IPS-15b (cell line): ENCODE results near the gene AMOTL2.

ENCODE experiments used
- H3K27me3 ChIP-seq: one replicate; pipeline ENCODE4 v1.6.1; 2013; ENCODE audit warnings: low read length; ENCODE audit not compliant: control insufficient read depth, insufficient read depth
- H3K36me3 ChIP-seq: one replicate; pipeline ENCODE4 v1.6.1; 2013; ENCODE audit warnings: low read length; ENCODE audit not compliant: control insufficient read depth, insufficient read depth
- H3K4me1 ChIP-seq: one replicate; pipeline ENCODE4 v1.6.1; 2013; ENCODE audit warnings: mild to moderate bottlenecking, low read length; ENCODE audit not compliant: control insufficient read depth, insufficient read depth
- H3K4me3 ChIP-seq: one replicate; pipeline ENCODE4 v1.5.1; 2013; ENCODE audit warnings: low read depth, low read length
- H3K9ac ChIP-seq: one replicate; pipeline ENCODE4 v1.6.1; 2013; ENCODE audit warnings: low read depth, mild to moderate bottlenecking, low read length
- H3K9me3 ChIP-seq: one replicate; pipeline ENCODE4 v1.6.1; 2013; ENCODE audit warnings: mild to moderate bottlenecking, low read length; ENCODE audit not compliant: control insufficient read depth, insufficient read depth

Gene AMOTL2

DNA sequence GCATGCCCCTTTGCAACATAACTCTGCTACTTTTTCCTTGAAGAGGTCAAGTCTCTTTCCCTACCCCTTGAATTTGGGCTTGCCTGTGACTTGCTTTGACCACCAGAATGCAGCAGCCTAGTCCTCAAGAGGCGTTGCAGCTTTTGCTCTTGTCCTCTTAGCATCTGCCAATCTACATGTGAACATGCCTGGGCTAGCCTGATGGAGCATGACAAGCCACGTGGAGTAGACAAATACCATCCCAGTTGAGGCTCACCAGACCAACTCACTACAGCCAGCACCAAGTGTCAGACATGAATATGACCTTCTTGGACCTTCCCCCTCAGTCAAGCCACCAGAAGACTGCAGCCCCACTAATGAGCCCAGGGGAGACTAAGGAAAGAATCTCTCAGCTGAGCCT, 32.9 kb downstream of the AMOTL2 start:
- no peaks in the 10 kb centered on the region for H3K9me3 ChIP-seq
- H3K36me3 ChIP-seq, result no peaks in the 10 kb centered on the region
- H3K4me3 ChIP-seq, result no peak overlapping the region
- no peaks in the 10 kb centered on the region for H3K4me1 ChIP-seq
- H3K9ac ChIP-seq, result no peak overlapping the region
- no peaks in the 10 kb centered on the region for H3K27me3 ChIP-seq

DNA sequence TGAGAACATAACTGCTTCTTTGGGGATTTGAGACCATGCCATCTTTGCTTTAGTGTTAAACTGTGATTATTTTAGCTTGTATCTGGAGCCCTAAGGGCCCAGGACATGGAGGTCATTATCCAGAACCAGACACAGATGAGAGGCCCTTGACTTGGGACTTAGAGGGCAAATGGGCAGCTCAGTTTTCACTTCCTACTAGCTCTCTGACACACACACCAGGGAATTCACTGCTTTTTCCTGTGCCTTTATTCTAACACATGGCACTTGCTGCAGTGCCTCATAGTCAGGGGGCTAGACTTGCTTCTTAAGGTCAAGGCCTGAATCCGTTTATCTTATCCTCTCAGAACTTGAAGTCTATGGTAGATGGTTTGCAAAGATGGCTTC, 33.3 kb downstream of the AMOTL2 start:
- Histone ChIP-seq H3K4me3 (no peak overlapping the region), H3K9me3 (no peaks in the 10 kb centered on the region)

DNA sequence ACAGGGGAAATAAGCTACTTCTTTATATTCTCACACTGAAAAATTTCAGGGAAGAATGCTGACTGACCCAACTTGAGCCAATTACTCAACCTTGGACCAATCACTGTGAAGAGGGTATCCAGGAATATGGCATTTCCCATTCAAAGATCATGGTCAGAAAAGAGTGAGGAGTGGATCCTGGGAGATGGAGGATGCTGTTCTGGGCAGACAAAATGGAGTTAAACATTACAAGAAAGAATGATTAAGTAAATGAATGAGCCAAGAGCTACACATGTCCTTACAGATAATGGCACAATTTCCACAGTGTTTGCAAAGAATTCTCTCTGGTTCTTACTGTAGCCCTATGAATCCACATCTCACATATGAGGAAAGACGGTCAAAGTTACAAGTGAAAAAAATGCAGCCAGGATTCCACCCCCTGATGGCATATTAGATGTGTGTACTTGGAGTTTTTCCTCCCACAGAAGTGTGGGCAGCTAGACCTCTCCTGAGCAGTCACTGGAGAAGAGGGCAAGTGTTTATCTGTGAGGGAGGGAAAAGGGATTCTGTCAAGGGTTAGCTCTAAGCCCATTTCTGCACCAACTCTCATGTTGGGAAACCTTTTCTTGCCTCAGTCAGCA, 33.8 kb downstream of the AMOTL2 start:
- no peaks in the 10 kb centered on the region for H3K36me3 ChIP-seq
- no peak overlapping the region for H3K4me3 ChIP-seq
- H3K9me3 ChIP-seq, result no peaks in the 10 kb centered on the region
- H3K27me3 ChIP-seq, result no peaks in the 10 kb centered on the region
- no peak overlapping the region for H3K9ac ChIP-seq
- H3K4me1 ChIP-seq, result no peaks in the 10 kb centered on the region

More for the DNA sequence above, 33.3 kb downstream of the AMOTL2 start:
- H3K4me1 ChIP-seq, result no peaks in the 10 kb centered on the region
- no peak overlapping the region for H3K9ac ChIP-seq
- H3K36me3 ChIP-seq, result no peaks in the 10 kb centered on the region
- no peaks in the 10 kb centered on the region for H3K27me3 ChIP-seq

DNA sequence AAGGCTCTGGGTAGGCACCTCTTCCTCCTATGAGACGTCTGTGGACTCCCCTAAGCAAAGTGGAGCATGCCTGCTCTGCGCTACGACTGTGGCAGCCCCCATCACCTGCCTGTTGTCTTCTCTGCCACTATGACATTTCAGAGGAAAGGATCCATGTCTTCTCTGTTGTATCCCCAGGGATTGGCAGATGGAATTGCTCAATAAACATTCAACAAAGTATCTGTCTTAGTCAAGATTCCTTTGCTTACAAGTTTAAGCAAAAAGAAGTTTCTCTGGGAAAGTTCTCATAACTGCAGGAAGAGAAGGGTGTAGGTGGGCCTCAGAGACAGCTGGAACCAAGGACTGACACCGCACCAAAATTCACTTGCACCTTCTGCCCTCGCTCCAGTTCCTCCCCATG, 34.3 kb downstream of the AMOTL2 start:
- no peaks in the 10 kb centered on the region for H3K36me3 ChIP-seq
- H3K9ac ChIP-seq, result no peak overlapping the region
- no peaks in the 10 kb centered on the region for H3K4me1 ChIP-seq
- no peaks in the 10 kb centered on the region for H3K9me3 ChIP-seq
- H3K27me3 ChIP-seq, result no peaks in the 10 kb centered on the region
- no peak overlapping the region for H3K4me3 ChIP-seq

DNA sequence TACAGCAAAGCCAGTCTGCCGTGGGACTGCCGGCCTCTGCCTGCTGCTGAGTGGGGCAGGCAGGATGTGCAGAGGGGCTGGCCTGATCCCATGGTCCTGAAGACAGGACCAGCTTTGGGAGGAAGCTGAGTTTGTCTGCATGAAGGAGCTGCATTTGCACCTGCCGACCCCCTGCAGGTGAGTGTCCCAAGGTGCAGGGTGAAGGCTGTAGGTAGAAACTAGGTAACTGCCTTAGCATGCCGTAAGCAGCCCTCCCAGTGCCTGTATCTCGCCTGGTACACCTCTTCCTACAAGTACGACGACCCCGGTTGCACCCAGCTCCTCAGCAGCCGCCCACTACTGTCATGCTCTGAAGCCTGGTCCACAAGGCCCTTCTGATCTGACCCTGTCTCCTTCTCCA, 34.9 kb downstream of the AMOTL2 start:
- Histone ChIP-seq H3K4me3 (no peak overlapping the region), H3K27me3 (no peaks in the 10 kb centered on the region), H3K4me1 (no peaks in the 10 kb centered on the region)

DNA sequence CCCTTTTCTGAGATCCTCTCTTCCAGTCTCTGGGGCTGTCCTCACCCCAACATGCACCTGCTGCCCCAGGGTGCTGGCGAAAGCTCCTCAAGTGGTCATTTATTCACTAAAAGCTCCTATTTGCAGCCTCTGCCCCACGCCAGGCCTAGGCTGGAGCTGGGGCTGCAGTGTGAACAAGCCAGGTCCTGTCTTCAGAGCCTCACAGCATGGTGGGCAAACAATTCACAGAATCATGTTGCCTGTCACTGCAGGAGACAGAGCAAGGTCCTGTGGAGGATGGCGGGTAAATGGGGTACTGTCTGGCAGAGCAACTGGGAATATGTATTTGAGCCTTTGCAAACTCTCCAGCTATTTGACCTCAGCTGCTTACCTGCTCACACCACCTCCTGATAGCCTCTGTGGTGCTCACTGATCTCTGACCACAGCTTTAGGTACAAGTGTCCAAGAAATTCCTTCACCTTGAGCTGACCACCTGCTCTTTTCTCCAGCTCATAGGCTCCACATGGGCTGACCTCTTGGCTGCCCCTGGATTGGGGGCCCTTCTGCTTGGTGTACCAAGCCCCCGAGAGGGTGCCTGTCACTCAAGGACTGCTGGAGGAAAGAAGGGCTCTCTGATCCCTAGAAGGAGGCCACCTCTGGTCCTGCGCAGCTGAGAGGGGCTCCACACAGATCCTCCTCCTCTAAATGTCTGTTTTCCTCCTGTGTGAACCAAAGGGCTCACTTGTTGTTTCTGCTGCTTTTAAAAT, 35.6 kb downstream of the AMOTL2 start:
- Histone ChIP-seq H3K27me3 (no peaks in the 10 kb centered on the region), H3K4me1 (no peaks in the 10 kb centered on the region), H3K4me3 (no peak overlapping the region), H3K36me3 (no peaks in the 10 kb centered on the region), H3K9me3 (no peaks in the 10 kb centered on the region), H3K9ac (no peak overlapping the region)

More for the DNA sequence above, 34.9 kb downstream of the AMOTL2 start:
- H3K36me3 ChIP-seq, result no peaks in the 10 kb centered on the region
- H3K9ac ChIP-seq, result no peak overlapping the region
- H3K9me3 ChIP-seq, result no peaks in the 10 kb centered on the region

DNA sequence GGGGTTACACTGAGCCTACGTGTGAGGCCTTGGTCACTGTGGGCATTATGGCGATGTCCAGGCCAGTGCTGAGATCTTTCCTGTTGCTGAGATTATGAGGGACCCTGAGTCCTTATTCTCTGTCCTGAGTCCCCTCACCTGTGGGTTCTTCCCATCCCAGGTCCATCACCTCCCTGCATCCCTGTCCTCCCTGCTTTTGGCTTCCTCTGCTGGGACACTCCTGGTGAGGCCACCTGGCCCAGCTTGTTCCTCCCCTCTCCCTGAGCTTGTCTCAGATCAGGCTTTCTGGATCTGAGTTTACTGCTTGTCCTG, 36.1 kb downstream of the AMOTL2 start:
- no peaks in the 10 kb centered on the region for H3K36me3 ChIP-seq

DNA sequence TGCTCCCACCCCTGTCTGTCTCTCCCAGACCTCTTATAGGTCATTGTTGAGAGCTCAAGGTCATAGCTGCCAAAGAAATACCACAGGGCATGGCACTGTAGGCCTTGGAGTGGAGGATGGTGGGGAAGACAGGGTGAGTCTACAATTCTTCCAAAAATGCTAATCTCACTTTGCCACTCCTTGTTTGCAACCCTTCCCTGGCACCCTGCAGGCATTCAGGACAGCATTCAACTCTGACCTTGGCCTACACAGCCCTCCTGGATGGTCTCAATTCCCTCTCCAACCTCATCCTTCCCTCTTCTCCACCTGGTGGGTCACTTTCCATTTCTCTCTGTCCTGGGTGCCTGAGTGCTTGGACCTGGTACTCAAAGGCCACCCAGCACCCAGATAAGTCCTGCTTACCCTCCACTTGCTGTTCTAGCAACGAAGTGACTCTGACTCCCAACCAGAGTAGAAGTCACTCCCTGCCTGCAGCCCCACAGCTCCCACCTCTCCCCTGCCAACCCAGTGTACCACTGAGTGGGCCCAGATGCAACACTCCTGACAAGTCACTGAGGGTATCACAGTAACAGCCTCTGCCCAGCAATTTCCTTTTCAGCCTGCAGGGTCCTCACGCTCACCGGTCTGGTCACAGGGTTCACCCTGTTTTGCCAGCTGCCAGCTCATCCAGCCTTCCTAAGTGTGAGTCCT, 36.6 kb downstream of the AMOTL2 start:
- H3K4me3 ChIP-seq, result no peak overlapping the region
- no peaks in the 10 kb centered on the region for H3K4me1 ChIP-seq
- no peaks in the 10 kb centered on the region for H3K36me3 ChIP-seq
- H3K27me3 ChIP-seq, result no peaks in the 10 kb centered on the region
- H3K9ac ChIP-seq, result no peak overlapping the region
- H3K9me3 ChIP-seq, result no peaks in the 10 kb centered on the region

More for the DNA sequence above, 36.1 kb downstream of the AMOTL2 start:
- no peaks in the 10 kb centered on the region for H3K4me1 ChIP-seq
- H3K9ac ChIP-seq, result no peak overlapping the region
- H3K9me3 ChIP-seq, result no peaks in the 10 kb centered on the region
- no peaks in the 10 kb centered on the region for H3K27me3 ChIP-seq
- H3K4me3 ChIP-seq, result no peak overlapping the region

DNA sequence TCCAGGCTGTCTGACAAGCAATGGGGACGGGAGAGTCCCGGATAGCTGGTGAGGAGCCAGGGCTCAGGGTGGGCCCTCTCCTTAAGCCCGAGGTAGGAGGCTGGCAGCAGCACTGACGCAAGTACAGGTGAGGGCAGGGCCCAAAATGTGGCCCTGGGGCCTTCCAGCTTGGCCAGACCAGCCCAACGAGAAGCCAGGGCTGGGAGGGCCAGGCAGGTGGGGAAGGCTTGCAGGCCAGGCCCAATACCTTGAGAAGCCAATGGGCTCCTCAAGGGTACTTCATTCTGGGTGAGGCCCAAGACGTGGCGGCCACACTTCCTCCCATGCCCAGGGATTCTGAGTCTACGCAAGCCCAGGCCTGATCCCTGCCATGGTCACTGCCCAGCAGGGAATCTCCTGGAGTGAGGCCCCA, 37.2 kb downstream of the AMOTL2 start:
- Histone ChIP-seq H3K4me1 (no peaks in the 10 kb centered on the region), H3K36me3 (no peaks in the 10 kb centered on the region), H3K9ac (no peak overlapping the region), H3K9me3 (no peaks in the 10 kb centered on the region), H3K4me3 (no peak overlapping the region), H3K27me3 (no peaks in the 10 kb centered on the region)

DNA sequence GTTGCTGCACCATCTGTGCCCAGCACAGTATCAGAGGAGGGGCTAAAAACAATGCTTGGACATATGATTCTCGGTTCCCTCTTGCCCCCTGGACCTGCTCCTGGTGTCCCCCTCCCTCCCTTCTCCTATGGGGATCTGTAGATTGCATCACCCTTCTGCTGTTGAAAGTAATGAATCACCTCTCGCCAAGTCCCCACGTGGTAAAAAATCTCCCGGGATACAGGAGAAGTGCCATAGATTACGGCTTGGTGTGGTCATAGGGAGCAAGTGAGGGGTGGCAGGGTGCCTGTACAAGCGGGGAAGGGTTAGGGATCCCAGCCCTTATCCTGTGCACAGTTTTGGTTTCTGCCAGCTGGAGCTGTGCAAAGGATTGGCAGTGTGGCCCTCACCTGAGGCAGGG, 37.7 kb downstream of the AMOTL2 start:
- Histone ChIP-seq H3K9ac (no peak overlapping the region), H3K27me3 (no peaks in the 10 kb centered on the region), H3K4me3 (no peak overlapping the region), H3K36me3 (no peaks in the 10 kb centered on the region), H3K9me3 (no peaks in the 10 kb centered on the region), H3K4me1 (peaks cover 4% of the 10 kb centered on the region)

DNA sequence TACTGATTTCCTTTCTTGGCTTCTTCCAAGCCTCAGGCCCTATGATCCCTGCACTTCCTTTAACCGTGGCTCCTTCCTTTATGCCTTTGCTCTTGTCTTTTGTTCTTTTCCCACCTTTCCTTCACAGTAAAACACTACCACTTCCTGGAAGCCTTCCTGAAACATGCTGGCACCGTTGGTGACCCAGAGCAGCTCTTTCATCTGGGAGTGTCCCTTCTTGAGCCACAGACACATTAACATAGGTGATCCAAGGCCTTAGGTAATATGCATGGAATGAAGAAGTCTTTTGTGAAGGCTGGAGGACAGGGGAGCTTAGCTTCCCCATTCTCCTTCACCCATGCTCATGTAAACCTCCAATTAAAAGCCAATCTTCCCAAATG, 39.4 kb downstream of the AMOTL2 start:
- H3K4me3 ChIP-seq, result no peak overlapping the region
- no peaks in the 10 kb centered on the region for H3K9me3 ChIP-seq
- H3K4me1 ChIP-seq, result peaks cover 8% of the 10 kb centered on the region
- H3K9ac ChIP-seq, result no peak overlapping the region
- H3K36me3 ChIP-seq, result no peaks in the 10 kb centered on the region
- no peaks in the 10 kb centered on the region for H3K27me3 ChIP-seq
